GM11168 (cell line): ENCODE measurements around the gene POLD4.

Experiments
- in situ Hi-C: fragments of 300-500 bp; cut with MboI; formaldehyde crosslinking; loops from one replicate; pipeline ENCODE4 v1.12.0; 2022; ENCODE audit warnings: low sequenced_read_pairs; ENCODE audit not compliant: unreplicated experiment

The POLD4 gene

DNA sequence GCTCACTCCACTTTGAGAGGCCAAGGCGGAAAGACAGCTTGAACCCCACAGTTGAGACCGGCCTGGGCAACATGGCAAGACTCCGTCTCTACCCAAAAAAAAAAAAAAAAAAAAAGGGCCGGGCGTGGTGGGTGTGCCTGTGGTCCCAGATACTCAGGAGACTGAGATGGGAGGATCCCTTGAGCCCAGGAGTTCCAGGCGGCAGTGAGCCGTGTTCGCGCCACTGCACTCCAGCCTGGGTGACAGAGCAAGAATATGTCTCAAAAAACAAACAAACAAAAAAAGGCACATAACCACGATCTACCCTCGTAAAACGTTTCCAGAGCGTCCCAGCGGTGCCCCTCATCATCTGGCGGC is 37.6 kb upstream of the POLD4 start:
- in situ Hi-C loops = no loop called here

DNA sequence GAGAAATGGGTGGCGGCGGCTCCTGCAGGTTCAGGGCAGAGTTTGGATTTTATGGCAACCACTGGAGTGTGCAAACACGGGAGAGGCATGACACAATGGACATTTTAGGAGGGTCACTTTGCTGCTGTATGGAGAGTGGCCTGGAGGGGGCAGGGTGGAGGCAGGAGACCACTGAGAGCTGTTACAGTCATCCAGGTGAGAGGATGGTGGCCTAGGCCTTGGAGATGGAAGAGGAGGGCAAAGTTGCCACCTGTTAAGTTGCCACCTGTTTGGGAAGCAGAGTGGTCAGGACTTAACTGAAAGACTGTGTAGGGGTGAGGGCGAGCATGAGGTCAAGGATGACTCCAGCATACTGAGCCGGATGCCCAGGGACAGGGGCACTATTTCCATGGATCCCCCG is 36.1 kb upstream of the POLD4 start:
- in situ Hi-C loops = loop anchor here (5.0 kb wide), 1 partner anchor 37 kb away; the partner anchor contains the start of gene POLD4

DNA sequence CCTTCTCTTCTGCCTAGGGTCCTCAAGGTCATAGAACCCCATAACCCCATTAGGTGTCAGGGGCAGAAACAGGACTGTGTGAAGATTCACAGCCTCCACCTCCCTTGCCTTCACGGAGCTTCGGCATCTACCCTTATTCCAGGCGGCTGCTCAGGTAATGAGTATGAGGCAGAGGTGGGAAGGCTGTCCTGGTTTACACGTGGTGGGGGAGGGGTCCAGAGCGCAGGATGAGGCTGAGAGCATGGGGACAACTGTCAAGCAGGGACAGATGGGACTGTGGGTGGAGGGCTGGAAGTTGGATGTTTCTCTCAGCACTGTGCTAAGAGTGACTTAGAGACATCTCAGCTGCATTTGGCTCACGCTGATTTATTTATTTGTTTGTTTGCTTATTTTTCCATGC is 34.2 kb upstream of the POLD4 start:
- in situ Hi-C loops = loop anchor here (5.0 kb wide), 1 partner anchor 35 kb away; the partner anchor contains the start of gene POLD4

DNA sequence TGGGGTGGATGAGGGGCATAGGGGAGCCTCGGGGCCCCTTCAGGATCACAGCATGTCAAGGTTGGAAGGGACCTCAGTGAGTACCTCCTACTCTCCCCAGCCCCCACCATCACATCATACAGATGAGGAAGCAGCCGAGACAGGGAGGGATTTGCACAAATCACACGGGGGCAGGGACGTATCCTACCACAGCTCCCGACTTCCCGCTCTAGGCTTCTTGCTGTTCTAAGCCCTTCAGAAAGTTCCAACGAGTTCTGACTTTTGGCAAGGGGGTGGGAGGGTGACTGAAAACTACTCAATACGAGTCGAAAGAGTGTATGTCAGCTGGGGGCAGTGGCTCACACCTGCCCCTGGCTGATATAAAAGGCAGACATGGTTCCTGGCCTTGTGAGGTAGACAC is 33.7 kb upstream of the POLD4 start:
- in situ Hi-C loops = loop anchor here (5.0 kb wide), 1 partner anchor 35 kb away; the partner anchor contains the start of gene POLD4

DNA sequence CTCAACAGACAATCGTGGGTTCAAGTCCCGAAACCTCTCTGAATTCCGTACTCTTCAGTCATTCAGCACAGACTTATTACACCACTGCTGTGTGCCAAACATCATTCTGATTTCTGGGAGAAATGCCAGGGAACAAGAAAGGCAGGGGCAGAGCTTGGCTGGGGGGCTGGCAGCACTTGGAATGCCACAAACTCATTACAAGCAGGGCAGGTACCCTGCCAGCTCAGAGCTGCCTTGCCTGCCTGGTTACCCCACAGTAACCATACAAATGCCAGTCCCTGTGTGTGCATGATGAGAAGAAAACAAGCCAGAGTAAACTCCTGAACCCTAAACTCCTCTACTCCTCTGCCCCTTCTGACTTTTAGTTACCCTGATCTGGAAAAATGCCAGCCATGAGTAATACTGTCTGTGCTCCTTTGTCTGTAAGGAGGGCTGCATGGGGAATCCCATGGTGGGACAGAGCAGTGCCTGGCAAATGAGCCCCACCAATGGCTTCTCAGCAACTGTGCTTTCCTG is 31.6 kb upstream of the POLD4 start:
- in situ Hi-C loops = loop anchor here (5.0 kb wide), 1 partner anchor 33 kb away; the partner anchor contains the start of gene POLD4

DNA sequence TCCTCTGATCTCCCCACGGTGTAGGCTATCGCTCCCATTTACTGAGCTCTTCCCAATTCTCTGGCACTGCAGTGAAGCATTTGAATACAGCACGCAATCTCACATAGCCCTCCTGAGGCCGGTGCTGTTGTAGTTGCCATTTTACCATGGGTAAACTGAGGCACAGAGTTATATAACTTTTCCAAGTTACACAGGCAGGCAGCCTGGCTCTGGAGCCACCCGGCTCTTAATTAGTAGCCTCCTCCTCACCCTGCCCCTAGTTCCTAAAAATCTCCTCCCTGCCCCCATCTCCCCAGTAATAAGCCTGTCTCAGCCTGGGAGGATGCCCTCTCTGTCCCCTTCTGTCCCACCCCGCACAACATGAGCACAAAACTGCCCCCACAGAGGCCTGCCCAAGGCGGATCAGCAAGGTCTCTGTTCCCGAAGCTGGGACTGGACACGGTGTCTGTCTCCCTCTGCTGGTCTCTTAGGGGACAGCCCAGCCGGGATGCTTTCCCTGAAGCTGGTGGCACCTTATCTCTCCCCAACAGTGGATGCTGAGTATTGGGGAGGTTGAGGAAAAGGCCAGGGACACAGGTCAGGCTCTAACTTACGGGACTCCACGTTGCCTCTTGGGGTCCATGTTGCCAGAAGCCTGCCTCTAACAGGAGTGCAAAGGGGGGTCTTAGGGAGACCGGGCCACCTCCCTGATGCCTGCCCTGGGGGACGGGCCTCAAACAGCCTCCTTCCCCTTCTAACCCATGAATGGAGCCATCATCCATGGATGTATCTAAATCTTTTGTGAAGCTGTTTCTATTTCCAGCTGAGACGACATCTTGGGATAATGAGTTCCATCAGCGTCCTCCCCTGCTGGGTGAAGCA is 29.2 kb upstream of the POLD4 start:
- in situ Hi-C loops = no loop called here

DNA sequence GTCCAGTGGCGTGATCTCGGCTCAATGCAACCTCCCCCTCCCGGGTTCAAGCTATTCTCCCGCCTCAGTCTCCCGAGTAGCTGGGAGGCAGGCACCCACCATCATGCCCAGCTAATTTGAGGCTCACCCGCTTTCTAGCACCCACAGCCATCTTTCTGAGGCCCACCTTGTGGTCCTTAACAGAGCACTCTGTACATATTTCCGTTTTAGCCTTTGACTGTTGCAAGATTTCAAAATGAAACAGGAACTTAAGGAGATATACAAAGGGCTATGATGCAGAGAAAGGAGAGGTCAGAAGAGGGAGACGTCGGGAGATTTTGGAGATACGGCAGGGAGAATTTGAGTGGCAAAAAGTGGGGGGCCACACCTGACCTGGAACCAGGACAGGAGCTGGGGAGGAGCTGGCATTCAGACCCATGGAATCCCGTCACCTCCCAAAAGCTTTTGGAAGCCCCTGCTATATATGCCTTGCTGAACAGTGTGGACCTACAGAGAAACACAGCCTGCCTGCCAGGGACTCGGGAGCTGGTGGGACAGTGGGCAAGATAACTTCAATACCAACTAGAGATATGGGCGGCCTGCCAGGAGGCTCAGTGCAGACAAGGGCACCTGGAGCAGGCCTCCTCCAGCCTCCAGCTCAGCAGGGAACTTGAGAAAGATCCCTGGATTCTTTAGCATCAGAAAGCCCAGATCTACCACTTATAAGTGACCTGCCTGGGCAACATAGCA is 28.1 kb upstream of the POLD4 start:
- in situ Hi-C loops = no loop called here

DNA sequence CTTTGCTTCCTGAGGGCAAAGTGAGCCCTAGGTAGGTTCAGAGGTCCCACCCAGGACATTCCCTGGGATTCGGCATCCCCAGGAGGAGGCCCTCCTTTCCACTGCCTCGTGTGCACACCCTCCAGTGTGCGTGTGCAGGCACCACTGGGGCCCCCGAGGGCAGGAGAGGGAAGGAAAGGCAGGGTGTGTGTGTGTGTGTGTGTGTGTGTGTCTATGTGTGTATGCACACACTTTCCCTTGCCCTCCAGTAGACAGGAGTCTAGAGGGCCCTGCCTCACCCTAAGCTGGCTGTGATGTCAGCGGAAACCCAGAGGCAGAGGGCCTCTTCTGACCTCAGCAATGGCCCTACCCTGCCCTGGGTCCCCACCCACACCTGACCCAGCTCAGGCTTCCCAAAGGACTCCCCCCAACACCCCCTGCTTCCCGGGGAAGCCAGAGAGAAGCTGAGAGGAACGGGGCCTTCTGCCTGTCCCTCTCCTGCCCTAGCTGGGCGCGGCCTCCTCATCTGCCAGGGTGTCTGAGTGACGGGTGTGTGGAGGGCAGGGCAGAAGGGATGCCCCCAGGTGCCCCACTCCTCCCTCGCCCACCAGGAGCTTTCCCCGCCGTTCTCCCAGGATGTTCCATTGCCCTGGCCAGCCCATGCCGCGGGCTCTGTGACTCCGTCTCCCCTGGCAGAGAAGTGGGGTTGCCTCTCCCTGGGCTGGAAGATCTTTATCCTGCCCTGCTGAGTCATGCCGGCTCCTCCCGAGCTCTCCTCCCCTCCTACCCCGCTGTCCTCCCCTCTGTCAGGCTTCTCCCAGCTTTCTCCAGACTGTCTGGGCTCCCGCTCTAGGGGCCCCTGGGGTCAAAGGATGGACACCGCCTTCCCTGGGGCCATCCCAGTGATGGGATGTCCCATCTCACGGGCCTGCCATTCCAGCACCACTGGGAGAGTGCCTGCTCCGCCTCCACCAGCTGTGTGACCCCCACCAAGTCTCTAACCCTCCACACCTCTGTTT is 26.0 kb upstream of the POLD4 start:
- in situ Hi-C loops = no loop called here

DNA sequence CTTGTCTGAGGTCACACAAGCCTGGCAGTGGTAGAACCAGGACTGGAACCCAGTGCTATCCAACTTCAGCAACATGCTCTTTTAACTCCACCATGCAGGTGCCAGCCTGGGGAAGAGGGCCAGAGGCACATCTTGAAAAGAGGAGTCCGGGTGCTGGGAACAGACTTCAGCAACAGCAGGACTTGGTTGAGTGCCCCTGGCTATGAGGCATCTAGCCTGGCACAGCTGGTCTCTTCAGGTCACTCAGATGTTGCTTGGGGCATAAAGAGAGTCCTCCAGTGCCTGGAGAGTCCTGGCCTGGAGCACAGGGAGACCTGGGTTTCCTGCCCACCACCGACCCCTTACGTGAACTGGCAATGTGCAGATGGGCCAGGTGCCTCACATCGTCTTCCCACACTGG is 25.2 kb upstream of the POLD4 start:
- in situ Hi-C loops = no loop called here

DNA sequence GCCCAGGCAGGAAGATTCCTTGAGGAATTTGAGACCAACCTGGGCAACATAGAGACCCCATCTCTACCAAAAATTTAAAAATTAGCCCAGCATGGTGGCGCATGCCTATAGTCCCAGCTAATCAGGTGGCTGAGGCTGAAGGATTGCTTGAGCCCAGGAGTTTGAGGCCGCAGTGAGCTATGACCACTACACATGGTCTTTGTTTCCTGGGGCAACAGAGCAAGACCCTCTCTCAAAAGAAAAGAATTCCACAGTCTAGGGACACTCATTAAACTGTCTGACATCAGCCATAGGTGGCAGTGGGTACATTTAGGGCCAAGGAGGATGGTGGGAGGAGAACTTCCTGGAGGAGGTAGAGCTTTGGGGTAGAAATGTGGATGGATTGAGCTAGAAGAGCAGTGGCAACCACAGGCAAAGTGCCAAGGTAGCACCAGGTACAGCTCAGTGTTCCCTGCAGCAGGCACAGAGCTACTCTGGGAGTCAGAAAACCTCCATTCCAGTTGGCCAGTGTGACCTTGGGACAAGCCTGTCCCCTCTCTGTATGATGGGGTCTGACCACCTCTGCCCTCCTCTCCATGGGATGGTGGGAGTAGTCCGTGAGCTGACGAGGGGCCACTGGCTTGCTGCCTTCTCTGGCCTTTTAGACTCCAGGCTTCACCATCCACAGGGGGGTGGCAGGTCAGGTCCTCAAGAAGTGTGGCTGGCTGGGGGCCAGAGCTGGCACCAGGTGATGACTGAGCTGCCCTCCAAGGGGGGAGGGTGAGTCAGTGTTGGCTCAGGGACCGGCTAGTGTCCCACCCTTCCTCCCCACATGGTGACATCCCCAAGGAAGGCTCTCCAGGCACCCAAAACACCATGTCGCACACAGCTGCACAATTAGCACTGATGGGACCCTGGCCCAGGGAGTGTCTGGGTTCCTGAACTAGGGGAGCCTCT is 23.8 kb upstream of the POLD4 start:
- in situ Hi-C loops = no loop called here

DNA sequence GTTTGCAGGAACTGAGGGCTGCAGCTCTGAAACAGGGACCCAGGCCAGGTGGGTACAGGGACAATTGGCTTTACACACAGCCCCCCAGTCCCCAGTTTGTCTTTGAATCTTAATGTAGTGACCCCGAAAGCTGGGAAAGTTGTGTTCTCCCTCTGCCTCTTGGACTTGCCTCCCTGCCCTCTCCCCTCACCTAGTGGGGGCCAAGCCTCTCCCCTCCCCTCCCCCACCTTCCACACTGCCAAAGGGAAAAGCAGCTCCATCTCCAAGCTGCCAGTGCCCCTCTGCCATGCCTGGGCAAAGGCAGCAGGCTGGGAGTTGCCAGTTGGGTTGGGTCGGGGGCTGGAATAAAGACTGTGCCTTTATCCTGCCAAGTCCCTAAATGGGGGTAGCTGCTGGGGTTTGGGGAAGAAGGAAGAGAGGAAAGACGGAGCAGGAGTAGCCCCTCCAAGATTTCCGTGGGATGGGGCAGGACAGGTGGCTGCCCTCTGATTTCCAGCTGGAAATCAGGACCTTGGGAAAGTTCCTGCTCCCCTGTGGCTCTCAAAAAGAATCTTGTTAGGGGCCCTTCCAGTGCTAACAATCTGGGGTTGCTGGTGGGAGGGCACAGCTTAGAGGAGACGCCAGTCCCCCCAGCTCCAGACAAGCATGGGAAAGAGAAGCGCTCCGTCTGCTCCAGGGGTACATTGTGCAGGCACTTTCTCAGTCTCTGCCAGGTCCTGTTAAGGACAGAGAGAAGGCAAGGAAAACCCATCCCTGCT is 22.9 kb upstream of the POLD4 start:
- in situ Hi-C loops = no loop called here

DNA sequence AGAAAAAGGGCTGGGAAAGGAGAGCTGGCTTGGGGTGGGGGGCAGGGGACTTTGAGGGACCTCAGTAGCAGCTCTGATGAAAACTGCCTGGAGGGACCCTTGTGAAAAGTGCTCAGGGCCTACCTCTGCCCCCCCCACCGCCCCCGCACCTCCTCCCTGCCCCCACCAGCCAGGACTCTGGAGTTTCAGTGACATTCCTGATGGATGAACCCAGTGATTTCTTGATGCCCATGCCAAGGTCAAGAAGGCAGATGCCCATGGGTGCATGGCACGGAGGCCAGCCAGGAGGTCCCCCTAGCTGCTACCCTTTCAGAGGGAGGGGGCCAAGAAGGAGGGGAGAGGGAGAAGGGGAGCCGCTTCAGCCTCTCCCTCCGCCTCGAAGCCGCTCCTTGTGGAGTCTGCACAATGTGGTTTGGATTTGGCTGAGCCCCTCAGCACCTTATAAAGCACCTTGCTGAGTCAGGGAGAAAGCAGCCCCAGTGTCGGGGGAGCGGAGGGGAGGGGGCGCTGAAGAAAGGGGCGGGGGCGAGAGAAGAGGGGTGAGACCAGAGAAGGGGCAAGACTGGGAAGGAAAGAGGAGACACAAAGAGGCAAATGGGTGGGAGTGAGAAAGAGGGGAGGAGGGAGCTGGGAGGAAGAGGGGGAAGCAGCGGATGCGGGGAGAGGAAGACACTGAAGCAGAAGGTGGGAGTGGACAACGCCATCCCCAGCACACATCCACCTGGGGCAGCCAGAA is 22.1 kb upstream of the POLD4 start:
- in situ Hi-C loops = no loop called here

DNA sequence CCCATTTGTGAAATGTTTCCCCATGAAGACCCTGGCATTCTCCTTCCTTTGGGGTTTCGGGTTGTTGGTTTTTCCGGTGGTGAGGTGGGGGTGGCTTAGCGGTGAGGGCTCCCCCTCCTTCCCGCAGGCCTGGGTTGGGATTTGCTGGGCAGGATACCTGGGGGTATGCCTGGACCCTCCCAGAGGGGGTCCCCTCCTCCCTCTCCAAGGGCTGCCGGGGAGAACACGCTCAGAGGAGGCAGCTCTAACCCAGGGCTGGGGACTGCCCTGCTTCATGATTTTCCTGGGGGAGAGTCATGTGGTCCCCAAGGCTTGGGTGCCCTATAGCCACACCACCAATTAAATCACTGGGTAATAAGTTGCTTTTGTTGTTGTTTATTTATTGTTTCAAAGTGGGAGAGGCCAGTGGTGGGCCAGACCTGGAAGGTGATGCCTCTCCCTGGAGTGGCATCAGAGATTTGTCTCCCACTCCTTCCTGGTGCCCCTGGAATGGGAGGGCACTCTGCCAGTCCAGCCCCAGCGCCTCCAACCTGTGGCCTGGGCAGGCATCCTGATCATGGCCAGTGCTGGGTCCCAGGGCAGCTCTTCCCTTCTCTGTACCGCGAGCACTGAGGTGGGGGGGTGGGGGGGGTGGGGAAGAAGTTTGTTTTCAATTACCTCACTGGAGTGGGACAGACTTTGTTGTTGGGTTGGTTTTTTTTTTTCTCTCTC is 21.4 kb upstream of the POLD4 start:
- in situ Hi-C loops = no loop called here

DNA sequence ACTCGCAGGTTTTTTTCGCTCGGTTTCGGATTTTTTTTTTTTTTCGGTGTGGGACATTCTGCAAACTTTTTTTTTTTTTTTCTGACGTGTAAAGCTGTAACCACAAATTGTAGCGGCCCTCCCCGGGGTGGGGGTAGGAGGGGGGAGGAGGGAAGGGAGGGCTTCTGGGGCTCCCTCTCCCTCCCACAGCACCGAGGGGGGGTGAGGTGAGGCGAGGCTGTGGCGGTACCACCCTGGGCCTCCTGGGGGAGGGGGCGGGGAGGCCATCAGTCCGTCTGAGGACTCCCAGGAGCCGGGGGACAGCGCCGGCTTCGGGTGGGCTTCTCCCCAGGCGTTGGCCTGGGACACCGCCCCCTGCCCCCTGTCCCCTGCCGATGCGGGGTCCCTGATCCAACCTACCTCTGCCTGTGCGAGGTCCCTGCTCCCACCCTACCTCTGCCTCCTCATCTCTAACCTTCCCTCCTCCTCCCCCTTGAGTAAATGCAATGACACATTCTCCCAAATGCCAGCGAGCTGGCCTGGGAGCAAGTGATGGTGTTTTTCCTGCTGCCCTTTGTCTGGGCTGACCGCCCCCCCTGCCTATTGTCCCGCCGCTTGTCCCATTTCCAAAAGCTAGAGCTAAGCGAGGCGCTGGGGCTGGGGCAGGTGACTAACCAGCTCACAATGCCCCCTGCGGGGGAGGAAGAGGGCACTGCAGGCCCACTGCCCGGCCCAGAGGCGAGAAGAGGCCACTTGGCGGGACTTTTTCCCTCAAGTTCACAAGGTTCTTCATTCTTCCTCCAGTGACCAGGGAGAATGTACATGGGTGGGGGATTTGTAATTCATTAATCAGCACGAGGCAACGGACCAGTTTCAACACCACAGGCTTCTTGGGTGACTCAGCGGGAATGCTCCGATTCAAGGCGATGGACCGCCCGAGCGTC is 20.6 kb upstream of the POLD4 start:
- in situ Hi-C loops = no loop called here

DNA sequence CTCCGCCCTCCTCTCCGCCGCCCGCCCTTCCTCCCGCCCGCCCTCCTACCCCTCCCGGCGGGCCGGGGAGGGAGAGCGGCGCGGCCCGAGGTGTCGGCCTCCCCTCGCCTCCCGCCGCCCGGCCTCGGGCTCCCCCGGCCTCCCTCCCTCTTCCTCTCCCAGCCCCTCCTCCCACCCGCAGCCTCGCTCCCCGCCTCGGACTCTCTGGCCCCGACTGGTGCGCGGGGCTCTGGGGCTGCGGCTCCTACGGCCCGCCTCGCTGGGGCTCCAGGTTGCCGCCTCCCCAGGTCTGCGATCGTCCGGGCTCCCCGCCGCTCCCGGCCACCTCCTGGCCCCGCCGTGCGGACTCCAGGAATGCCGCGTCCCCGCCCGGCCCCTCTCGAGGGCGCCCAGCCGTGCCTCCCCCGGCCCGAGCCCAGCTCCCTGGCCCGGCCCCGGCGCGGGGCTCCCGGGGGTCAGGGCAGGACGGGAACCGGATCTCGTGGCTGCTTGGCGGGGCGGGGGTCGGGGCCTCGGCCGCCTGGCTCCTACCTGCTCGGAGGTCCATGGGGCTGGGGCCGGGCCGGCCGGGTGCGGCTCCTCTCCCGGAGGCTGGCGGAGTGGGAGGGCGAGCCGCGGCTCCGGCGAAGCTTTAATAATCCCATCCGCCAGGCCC is 19.8 kb upstream of the POLD4 start, which contains the start of gene CLCF1:
TSS of gene CLCF1 (minus strand) at position 606 of the 655 bp plus-strand sequence. CDS start at position 547, 59 bp downstream.
- in situ Hi-C loops = no loop called here
